ENCODE results near the gene ACVRL1. TPM values are rescaled to one million over a fixed set of nuclear protein-coding genes. Genes with fewer than 3 reads are reported as not detected.
A peak's percentile ranks its signal among the peaks of the same experiment; 100 is the strongest.

Gene ACVRL1
- total and polyA plus RNA-seq, 9 of the 15 experiments (the other 6 are each of a cell fraction or from before 2014, with no cell fraction given) = 0.07 to 1.4 (median 0.30) TPM

- TF ChIP-seq SMARCC2 (IDR thresholded peaks at IDR 0.05; ENCODE audit: low read depth) (no peak), TOE1 (IDR thresholded peaks at IDR 0.05; ENCODE audit: borderline replicate concordance) (no peak), TOE1 (CRISPR knock-in tag; IDR thresholded peaks at IDR 0.05; ENCODE audit: borderline replicate concordance, low read depth) (no peak), SP1 (CRISPR knock-in tag; IDR thresholded peaks at IDR 0.05) (no peak), ZBTB2 (IDR thresholded peaks at IDR 0.05) (no peak), SMARCE1 (IDR thresholded peaks at IDR 0.05) (peak; percentile 66; the same call in 1 of the 2 replicates), TAF15 (IDR thresholded peaks at IDR 0.05; ENCODE audit: low read depth, low read length) (no peak), ZNF695 (CRISPR knock-in tag; IDR thresholded peaks at IDR 0.05) (no peak), CTBP1 (IDR thresholded peaks at IDR 0.05; ENCODE audit: borderline replicate concordance) (peak; percentile 92), ZNF644 (tag; IDR thresholded peaks at IDR 0.05; ENCODE audit: low read depth) (peak; percentile 57; the same call in 1 of the 2 replicates), NR2C2 (CRISPR knock-in tag; IDR thresholded peaks at IDR 0.05) (no peak), NR2C2 (tag; IDR thresholded peaks at IDR 0.05) (peak; percentile 28; the same call in 1 of the 2 replicates)
- TF ChIP-seq, protein P1, sequence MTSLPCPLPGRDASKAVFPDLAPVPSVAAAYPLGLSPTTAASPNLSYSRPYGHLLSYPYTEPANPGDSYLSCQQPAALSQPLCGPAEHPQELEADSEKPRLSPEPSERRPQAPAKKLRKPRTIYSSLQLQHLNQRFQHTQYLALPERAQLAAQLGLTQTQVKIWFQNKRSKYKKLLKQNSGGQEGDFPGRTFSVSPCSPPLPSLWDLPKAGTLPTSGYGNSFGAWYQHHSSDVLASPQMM (CRISPR knock-in tag; IDR thresholded peaks at IDR 0.05) = no peak
- TF ChIP-seq, protein P2, sequence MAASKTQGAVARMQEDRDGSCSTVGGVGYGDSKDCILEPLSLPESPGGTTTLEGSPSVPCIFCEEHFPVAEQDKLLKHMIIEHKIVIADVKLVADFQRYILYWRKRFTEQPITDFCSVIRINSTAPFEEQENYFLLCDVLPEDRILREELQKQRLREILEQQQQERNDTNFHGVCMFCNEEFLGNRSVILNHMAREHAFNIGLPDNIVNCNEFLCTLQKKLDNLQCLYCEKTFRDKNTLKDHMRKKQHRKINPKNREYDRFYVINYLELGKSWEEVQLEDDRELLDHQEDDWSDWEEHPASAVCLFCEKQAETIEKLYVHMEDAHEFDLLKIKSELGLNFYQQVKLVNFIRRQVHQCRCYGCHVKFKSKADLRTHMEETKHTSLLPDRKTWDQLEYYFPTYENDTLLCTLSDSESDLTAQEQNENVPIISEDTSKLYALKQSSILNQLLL (CRISPR knock-in tag; IDR thresholded peaks at IDR 0.05; ENCODE audit: borderline replicate concordance) = no peak
- TF ChIP-seq, protein P3, sequence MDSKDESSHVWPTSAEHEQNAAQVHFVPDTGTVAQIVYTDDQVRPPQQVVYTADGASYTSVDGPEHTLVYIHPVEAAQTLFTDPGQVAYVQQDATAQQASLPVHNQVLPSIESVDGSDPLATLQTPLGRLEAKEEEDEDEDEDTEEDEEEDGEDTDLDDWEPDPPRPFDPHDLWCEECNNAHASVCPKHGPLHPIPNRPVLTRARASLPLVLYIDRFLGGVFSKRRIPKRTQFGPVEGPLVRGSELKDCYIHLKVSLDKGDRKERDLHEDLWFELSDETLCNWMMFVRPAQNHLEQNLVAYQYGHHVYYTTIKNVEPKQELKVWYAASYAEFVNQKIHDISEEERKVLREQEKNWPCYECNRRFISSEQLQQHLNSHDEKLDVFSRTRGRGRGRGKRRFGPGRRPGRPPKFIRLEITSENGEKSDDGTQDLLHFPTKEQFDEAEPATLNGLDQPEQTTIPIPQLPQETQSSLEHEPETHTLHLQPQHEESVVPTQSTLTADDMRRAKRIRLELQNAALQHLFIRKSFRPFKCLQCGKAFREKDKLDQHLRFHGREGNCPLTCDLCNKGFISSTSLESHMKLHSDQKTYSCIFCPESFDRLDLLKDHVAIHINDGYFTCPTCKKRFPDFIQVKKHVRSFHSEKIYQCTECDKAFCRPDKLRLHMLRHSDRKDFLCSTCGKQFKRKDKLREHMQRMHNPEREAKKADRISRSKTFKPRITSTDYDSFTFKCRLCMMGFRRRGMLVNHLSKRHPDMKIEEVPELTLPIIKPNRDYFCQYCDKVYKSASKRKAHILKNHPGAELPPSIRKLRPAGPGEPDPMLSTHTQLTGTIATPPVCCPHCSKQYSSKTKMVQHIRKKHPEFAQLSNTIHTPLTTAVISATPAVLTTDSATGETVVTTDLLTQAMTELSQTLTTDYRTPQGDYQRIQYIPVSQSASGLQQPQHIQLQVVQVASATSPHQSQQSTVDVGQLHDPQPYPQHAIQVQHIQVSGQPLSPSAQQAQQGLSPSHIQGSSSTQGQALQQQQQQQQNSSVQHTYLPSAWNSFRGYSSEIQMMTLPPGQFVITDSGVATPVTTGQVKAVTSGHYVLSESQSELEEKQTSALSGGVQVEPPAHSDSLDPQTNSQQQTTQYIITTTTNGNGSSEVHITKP (IDR thresholded peaks at IDR 0.05; ENCODE audit: partially characterized antibody) = no peak
- TF ChIP-seq, protein P4, sequence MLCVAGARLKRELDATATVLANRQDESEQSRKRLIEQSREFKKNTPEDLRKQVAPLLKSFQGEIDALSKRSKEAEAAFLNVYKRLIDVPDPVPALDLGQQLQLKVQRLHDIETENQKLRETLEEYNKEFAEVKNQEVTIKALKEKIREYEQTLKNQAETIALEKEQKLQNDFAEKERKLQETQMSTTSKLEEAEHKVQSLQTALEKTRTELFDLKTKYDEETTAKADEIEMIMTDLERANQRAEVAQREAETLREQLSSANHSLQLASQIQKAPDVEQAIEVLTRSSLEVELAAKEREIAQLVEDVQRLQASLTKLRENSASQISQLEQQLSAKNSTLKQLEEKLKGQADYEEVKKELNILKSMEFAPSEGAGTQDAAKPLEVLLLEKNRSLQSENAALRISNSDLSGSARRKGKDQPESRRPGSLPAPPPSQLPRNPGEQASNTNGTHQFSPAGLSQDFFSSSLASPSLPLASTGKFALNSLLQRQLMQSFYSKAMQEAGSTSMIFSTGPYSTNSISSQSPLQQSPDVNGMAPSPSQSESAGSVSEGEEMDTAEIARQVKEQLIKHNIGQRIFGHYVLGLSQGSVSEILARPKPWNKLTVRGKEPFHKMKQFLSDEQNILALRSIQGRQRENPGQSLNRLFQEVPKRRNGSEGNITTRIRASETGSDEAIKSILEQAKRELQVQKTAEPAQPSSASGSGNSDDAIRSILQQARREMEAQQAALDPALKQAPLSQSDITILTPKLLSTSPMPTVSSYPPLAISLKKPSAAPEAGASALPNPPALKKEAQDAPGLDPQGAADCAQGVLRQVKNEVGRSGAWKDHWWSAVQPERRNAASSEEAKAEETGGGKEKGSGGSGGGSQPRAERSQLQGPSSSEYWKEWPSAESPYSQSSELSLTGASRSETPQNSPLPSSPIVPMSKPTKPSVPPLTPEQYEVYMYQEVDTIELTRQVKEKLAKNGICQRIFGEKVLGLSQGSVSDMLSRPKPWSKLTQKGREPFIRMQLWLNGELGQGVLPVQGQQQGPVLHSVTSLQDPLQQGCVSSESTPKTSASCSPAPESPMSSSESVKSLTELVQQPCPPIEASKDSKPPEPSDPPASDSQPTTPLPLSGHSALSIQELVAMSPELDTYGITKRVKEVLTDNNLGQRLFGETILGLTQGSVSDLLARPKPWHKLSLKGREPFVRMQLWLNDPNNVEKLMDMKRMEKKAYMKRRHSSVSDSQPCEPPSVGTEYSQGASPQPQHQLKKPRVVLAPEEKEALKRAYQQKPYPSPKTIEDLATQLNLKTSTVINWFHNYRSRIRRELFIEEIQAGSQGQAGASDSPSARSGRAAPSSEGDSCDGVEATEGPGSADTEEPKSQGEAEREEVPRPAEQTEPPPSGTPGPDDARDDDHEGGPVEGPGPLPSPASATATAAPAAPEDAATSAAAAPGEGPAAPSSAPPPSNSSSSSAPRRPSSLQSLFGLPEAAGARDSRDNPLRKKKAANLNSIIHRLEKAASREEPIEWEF (CRISPR knock-in tag; IDR thresholded peaks at IDR 0.05) = no peak
These were observed 33.3 kb upstream of the ACVRL1 start (continued) for GRCh38 chr12:51874000-51874399.
